Peyer's patch (tissue), 4 donors: ENCODE data around the gene WNT8A.

Experiments
- CTCF ChIP-seq, 6 experiments: fragments of 450-650 bp in 4 of 6; fragments of 200-600 bp in 2 of 6; sonication (generic) in 1 of 6; IDR thresholded peaks; one replicate each; pipeline ENCODE4 v1.5.1; 2017 to 2019; ENCODE audit warnings: antibody characterized with exemption in 6 of 6, mild to moderate bottlenecking in 3 of 6, moderate library complexity in 1 of 6
- POLR2A ChIP-seq, 2 donors: fragments of 450-650 bp; IDR thresholded peaks; one replicate each; pipeline ENCODE4 v1.5.1; 2017; ENCODE audit warnings: antibody characterized with exemption in 2 of 2, mild to moderate bottlenecking in 2 of 2, moderate library complexity in 2 of 2

DNA sequence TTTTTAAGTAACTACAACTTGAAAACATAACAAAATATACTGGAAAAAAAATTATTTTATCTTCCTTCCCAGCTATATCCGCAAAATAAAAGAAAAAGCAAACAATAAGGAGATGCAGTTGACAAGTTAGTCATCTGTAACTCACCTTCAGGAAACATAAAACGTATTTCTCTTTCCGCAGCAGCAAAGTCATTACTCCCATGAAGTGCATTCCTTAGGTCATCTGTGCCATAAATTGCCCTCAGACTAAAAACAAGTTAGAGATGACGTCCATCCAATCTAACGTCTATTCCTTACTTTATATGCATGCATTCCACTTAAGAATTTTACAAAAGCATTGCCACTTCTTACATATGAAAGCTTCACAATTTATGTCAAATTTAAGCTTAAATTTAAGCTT is 44.5 kb downstream of the WNT8A start:
- TF ChIP-seq CTCF (IDR thresholded peaks at IDR 0.05) (no peak), POLR2A (IDR thresholded peaks at IDR 0.05) (no peak)
